CD8-positive, alpha-beta memory T cell (primary cell): ENCODE data around the gene TENT4B. TPM values are rescaled to one million over a fixed set of nuclear protein-coding genes. Genes with fewer than 3 reads are reported as not detected.
A peak's percentile ranks its signal among the peaks of the same experiment; 100 is the strongest.

Source experiments
- CTCF ChIA-PET: fragments of 350-600 bp; sonication (Branson Sonifier 250); formaldehyde crosslinking; loops from one replicate; lab custom pipeline; 2021; ENCODE audit warnings: antibody characterized with exemption; lab: Charles Lee
- POLR2A ChIA-PET: fragments of 350-600 bp; sonication (Branson Sonifier 250); formaldehyde crosslinking; loops from one replicate; lab custom pipeline; 2021; ENCODE audit warnings: antibody characterized with exemption; lab: Charles Lee
- DNase-seq, 5 donors: peaks; one replicate each; pipeline versions ENCODE4 v3.0.0 to v3.0.0-alpha.2; 2020 to 2022; ENCODE audit warnings: mixed read lengths in 1 of 5
- H3K27ac ChIP-seq: one replicate; pipeline ENCODE4 v1.7.0; 2013; ENCODE audit warnings: low read depth, mild to moderate bottlenecking, low read length, moderate library complexity
- H3K27me3 ChIP-seq: 2 replicates; pipeline ENCODE4 v1.7.0; 2013; ENCODE audit warnings: low read length, mild to moderate bottlenecking; ENCODE audit not compliant: insufficient read depth, poor library complexity, severe bottlenecking
- H3K36me3 ChIP-seq: 2 replicates; pipeline ENCODE4 v1.7.0; 2013; ENCODE audit warnings: mild to moderate bottlenecking, low read length, moderate library complexity; ENCODE audit not compliant: insufficient read depth
- H3K4me1 ChIP-seq: 2 replicates; pipeline ENCODE4 v1.7.0; 2013; ENCODE audit warnings: mild to moderate bottlenecking, low read length, moderate library complexity; ENCODE audit not compliant: insufficient read depth
- H3K4me3 ChIP-seq: 2 replicates; pipeline ENCODE4 v1.7.0; 2013; ENCODE audit warnings: mild to moderate bottlenecking, low read length
- H3K9me3 ChIP-seq: 2 replicates; pipeline ENCODE4 v1.7.0; 2013; ENCODE audit warnings: mild to moderate bottlenecking, low read length
- H3K27ac Mint-ChIP-seq, 8 donors: one replicate each; pipeline ENCODE4 v1.8.0; 2020 to 2021; ENCODE audit warnings: mixed read lengths in 8 of 8, mild to moderate bottlenecking in 6 of 8, inconsistent platforms in 3 of 8, moderate library complexity in 3 of 8
- H3K27me3 Mint-ChIP-seq, 2 donors: one replicate each; pipeline ENCODE4 v1.8.0; 2020 to 2021; ENCODE audit warnings: mixed read lengths in 2 of 2, mild to moderate bottlenecking in 1 of 2, moderate library complexity in 1 of 2
- H3K36me3 Mint-ChIP-seq, 3 donors: one replicate each; pipeline ENCODE4 v1.8.0; 2020 to 2021; ENCODE audit warnings: mixed read lengths in 3 of 3, inconsistent platforms in 1 of 3, mild to moderate bottlenecking in 1 of 3
- H3K4me1 Mint-ChIP-seq, 3 donors: one replicate each; pipeline ENCODE4 v1.8.0; 2020 to 2021; ENCODE audit warnings: mixed read lengths in 3 of 3, inconsistent platforms in 1 of 3, mild to moderate bottlenecking in 1 of 3
- H3K4me3 Mint-ChIP-seq, 7 donors: one replicate each; pipeline ENCODE4 v1.8.0; 2020 to 2021; ENCODE audit warnings: mixed read lengths in 7 of 7, mild to moderate bottlenecking in 6 of 7, moderate library complexity in 4 of 7, inconsistent platforms in 2 of 7
- H3K9me3 Mint-ChIP-seq, 5 donors: one replicate each; pipeline ENCODE4 v1.8.0; 2020 to 2022; ENCODE audit warnings: mixed read lengths in 5 of 5, mild to moderate bottlenecking in 3 of 5, moderate library complexity in 2 of 5, inconsistent platforms in 1 of 5
- polyA plus RNA-seq: library from polyadenylated mRNA; unstranded; fragments of 300-500 nt; fragmentation: Illumina TruSeq; gene quantifications from one replicate; pipeline ENCODE4 v1.2.3, GENCODE V29; 2021
- total RNA-seq, 2 experiments: library from RNA; stranded (reverse); gene quantifications; one replicate each; pipeline ENCODE4 v1.2.3, GENCODE V29; 2021

Gene TENT4B
- total and polyA plus RNA-seq, 3 experiments from 2014 or later = 5.6 to 23.0 (median 21.6) TPM

GRCh38 chr16:50263060-50263909 lies 110.2 kb downstream of the TENT4B start:
- H3K4me1 ChIP-seq = peaks cover 25% of the 10 kb centered on the region
- H3K4me3 Mint-ChIP-seq = peak overlapping the region in 1 of 7 donors; percentile 74
- peaks cover 33 to 56% (median 42%) of the 10 kb centered on the region in 3 donors for H3K4me1 Mint-ChIP-seq

DNA sequence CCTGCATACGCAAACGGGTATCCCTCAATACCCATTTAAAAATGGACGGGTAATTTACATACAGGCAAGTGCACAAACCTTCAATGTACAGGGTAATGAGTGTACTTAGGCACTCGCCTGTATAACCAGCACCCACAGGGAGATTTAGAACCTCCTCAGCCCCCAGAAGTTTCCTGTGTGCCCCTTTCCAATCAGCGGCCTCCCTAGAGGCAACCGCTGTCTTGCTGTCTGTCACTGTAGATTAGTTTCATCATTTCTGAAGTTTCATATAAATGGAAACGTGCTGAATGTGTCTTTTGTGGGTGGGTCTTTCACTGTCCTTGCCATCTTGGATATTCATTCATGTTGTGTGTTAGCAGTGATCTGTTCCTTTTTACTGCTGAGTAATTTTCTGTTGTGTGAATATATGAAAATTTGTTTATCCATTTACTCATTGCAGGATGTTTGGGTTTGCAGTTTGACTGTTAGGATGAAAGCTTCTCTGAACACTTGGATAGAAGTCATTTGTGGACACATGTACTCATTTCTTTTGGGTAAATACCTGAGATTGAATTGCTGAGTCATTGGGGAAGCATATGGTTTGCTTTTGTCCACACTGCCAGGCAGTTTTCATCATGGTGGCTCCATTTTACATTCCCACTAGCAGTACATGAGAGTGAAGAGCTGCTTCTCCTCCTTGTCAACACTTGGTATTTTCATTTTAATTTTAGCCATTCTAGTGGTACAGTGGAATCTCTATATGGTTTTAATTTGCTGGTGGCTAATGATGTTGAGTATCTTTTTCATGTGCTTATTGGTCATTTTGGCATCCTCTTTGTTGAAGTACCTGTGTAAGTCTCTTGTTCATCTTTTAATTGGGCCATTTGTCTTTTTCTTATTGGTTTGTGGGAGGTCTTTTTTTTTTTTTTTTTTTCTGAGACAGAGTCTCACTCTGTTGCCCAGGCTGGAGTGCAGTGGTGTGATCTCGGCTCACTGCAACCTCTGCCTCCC lies 111.1 kb downstream of the TENT4B start:
- H3K27ac ChIP-seq = peak overlapping the region; percentile 53
- no peaks in the 10 kb centered on the region for H3K27me3 ChIP-seq
- no peak overlapping the region for H3K4me3 ChIP-seq
- Mint-ChIP-seq H3K4me1 (peaks cover 40 to 64% (median 52%) of the 10 kb centered on the region in 3 donors), H3K27ac (peak overlapping the region in 7 of 8 donors; percentile 4 to 99 (median 38)), H3K27me3 (peaks cover 0 to 1% of the 10 kb centered on the region in 2 donors), H3K9me3 (no peaks in the 10 kb centered on the region), H3K4me3 (peak overlapping the region in 3 of 7 donors; percentile 20 to 66 (median 37)), H3K36me3 (peaks cover 0 to 16% (median 2%) of the 10 kb centered on the region in 3 donors)
- H3K9me3 ChIP-seq = no peaks in the 10 kb centered on the region
- ChIA-PET CTCF (interaction anchor here (0.8 to 6.7 kb wide), 6 partner anchors 10 to 239 kb away, joined by 3 to 40 read pairs (median 3); partner anchors contain the start of gene CNEP1R1), POLR2A (no interaction called here)
- peaks cover 34% of the 10 kb centered on the region for H3K4me1 ChIP-seq
- peak in 1 of 5 donors; percentile 36 for DNase-seq
- no peaks in the 10 kb centered on the region for H3K36me3 ChIP-seq

More at GRCh38 chr16:50263060-50263909, 110.2 kb downstream of the TENT4B start:
- peak overlapping the region in 4 of 8 donors; percentile 5 to 91 (median 58) for H3K27ac Mint-ChIP-seq
- H3K9me3 Mint-ChIP-seq = no peaks in the 10 kb centered on the region
- no peaks in the 10 kb centered on the region for H3K36me3 ChIP-seq
- ChIA-PET CTCF (interaction anchor here (0.8 to 6.7 kb wide), 4 partner anchors 11 to 53 kb away, joined by 3 to 40 read pairs (median 5); no protein-coding TSS in a partner anchor), POLR2A (interaction anchor here (0.5 to 1.0 kb wide), 2 partner anchors 10 to 133 kb away, joined by 3 to 6 read pairs; no protein-coding TSS in a partner anchor)
- H3K27ac ChIP-seq = peak overlapping the region; percentile 53
- no peaks in the 10 kb centered on the region for H3K9me3 ChIP-seq
- peaks cover 0 to 1% of the 10 kb centered on the region in 2 donors for H3K27me3 Mint-ChIP-seq
- no peak overlapping the region for H3K4me3 ChIP-seq
- DNase-seq = peak in 1 of 5 donors; percentile 26
- H3K36me3 Mint-ChIP-seq = peaks cover 0 to 13% (median 0%) of the 10 kb centered on the region in 3 donors
- H3K27me3 ChIP-seq = no peaks in the 10 kb centered on the region

- H3K9me3 ChIP-seq = no peaks in the 10 kb centered on the region
- Mint-ChIP-seq H3K27me3 (peaks cover 0 to 1% of the 10 kb centered on the region in 2 donors), H3K4me3 (peak overlapping the region; percentile 81 to 98 (median 87)), H3K27ac (peak overlapping the region; percentile 87 to 99 (median 96)), H3K9me3 (no peaks in the 10 kb centered on the region), H3K36me3 (peaks cover 0 to 16% (median 2%) of the 10 kb centered on the region in 3 donors), H3K4me1 (peaks cover 48 to 69% (median 62%) of the 10 kb centered on the region in 3 donors)
- DNase-seq = peak in 3 of 5 donors; percentile 35 to 63 (median 47)
- H3K4me1 ChIP-seq = peaks cover 36% of the 10 kb centered on the region
- peak overlapping the region; percentile 2 for H3K4me3 ChIP-seq
- no peaks in the 10 kb centered on the region for H3K27me3 ChIP-seq
- H3K36me3 ChIP-seq = no peaks in the 10 kb centered on the region
- CTCF ChIA-PET = interaction anchor here (0.9 to 6.7 kb wide), 10 partner anchors 9 to 512 kb away, joined by 3 to 40 read pairs (median 6); no protein-coding TSS in a partner anchor
- peak overlapping the region; percentile 89 for H3K27ac ChIP-seq
- POLR2A ChIA-PET = interaction anchor here (2.7 kb wide), 1 partner anchor 9 kb away, joined by 14 read pairs; no protein-coding TSS in a partner anchor
These were observed 112.2 kb downstream of the TENT4B start for GRCh38 chr16:50265260-50265659.

- ChIA-PET CTCF (interaction anchor here (0.9 to 6.7 kb wide), 10 partner anchors 8 to 511 kb away, joined by 3 to 40 read pairs (median 6); no protein-coding TSS in a partner anchor), POLR2A (interaction anchor here (1.1 to 2.7 kb wide), 2 partner anchors 9 to 19 kb away, joined by 4 to 14 read pairs; no protein-coding TSS in a partner anchor)
- Mint-ChIP-seq H3K27ac (peak overlapping the region; percentile 96 to 99 (median 98)), H3K4me3 (peak overlapping the region; percentile 94 to 99 (median 97)), H3K4me1 (peaks cover 54 to 75% (median 68%) of the 10 kb centered on the region in 3 donors), H3K27me3 (peaks cover 0 to 1% of the 10 kb centered on the region in 2 donors), H3K9me3 (no peaks in the 10 kb centered on the region), H3K36me3 (peaks cover 0 to 19% (median 2%) of the 10 kb centered on the region in 3 donors)
- Histone ChIP-seq H3K27ac (peak overlapping the region; percentile 89), H3K36me3 (no peaks in the 10 kb centered on the region), H3K4me1 (peaks cover 42% of the 10 kb centered on the region), H3K27me3 (no peaks in the 10 kb centered on the region), H3K4me3 (peak overlapping the region; percentile 2), H3K9me3 (no peaks in the 10 kb centered on the region)
- DNase-seq = peak in 1 of 5 donors; percentile 32
These were observed 112.7 kb downstream of the TENT4B start for GRCh38 chr16:50265716-50266336.

DNA sequence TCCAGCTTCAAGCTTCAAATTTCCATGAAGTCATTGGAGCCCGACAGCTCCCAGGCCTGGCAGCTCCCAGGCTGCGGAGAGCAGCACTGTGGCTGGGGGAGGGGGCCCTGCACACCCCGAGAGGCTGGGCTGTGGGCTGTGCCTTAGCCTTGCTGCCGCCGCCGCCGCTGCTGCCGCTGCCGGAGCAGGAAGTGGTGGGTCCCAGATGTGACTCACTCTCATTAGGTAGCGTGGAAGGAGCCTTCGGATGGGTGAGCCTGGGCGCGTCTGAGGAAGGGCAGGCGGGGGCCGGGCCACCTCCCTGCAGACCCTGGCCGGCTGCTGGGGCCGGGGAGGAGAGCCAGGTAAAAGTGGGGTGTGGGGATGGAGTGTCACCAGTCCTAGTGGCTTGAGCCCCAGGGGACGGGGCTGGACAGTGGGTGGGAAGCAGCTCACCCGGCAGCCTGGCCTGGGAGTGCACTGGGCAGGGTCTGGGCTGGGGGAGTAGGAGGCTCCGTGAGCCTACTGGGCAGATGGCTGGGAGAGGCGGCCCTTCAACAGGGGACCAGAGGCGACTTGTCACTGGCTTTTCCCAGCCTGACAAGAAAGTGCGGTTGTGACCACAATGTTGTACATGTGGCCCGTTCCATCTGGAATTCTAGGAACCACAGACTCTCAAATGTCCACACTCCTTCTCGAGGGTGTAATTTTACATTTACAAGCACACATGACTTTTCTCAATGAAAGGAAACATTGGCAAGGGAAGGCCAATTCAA lies 113.4 kb downstream of the TENT4B start, which contains the start of gene ADCY7:
TSS of gene ADCY7 (plus strand) at position 215 of the 755 bp plus-strand sequence. CDS start 21,629 bp downstream, outside the sequence.
- H3K4me3 ChIP-seq = peak within 1 kb of the TSS; percentile 98
- peak within 1 kb of the TSS; percentile 89 for H3K27ac ChIP-seq
- ChIA-PET POLR2A (interaction anchor here (0.7 to 2.7 kb wide), 3 partner anchors 8 to 18 kb away, joined by 3 to 14 read pairs (median 4); no protein-coding TSS in a partner anchor), CTCF (interaction anchor here (0.9 to 6.7 kb wide), 7 partner anchors 8 to 510 kb away, joined by 3 to 40 read pairs (median 6); no protein-coding TSS in a partner anchor)
- peaks cover 0 to 24% (median 2%) of the 10 kb centered on the region in 3 donors for H3K36me3 Mint-ChIP-seq
- peaks cover 49% of the 10 kb centered on the region for H3K4me1 ChIP-seq
- no peaks in the 10 kb centered on the region for H3K9me3 ChIP-seq
- H3K36me3 ChIP-seq = no peaks in the 10 kb centered on the region
- peak within 1 kb of the TSS; percentile 96 to 99 (median 98) for H3K27ac Mint-ChIP-seq
- no peaks in the 10 kb centered on the region for H3K9me3 Mint-ChIP-seq
- H3K4me3 Mint-ChIP-seq = peak within 1 kb of the TSS; percentile 94 to 99 (median 97)
- H3K27me3 Mint-ChIP-seq = peaks cover 0 to 1% of the 10 kb centered on the region in 2 donors
- H3K4me1 Mint-ChIP-seq = peaks cover 60 to 81% (median 75%) of the 10 kb centered on the region in 3 donors
- peak; percentile 75 to 90 (median 80) for DNase-seq
- no peaks in the 10 kb centered on the region for H3K27me3 ChIP-seq

DNA sequence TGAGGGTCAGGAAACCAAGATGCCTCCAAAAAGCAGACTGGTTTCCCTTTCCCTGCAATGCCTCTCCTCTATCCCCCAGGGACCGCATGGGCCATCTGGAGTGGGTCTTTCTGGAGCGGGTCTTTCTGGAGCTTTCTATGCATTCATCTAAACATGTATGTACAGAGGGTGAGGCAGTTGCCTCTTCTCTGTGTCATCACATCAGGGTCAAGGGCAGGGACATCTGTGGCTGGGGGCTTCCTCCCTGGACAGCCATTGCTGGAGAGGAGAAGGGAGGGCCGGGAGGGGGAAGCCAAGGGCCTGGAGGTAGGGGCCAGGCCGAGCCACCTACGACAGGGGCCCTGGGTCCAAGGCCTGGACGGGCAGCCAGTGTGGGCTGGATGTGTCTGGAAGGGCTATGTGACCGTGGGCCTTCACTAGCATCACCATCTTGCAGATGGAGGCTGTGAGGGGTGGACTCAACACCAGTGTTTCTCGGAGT lies 114.1 kb downstream of the TENT4B start:
- POLR2A ChIA-PET = interaction anchor here (0.7 to 2.7 kb wide), 3 partner anchors 7 to 15 kb away, joined by 3 to 14 read pairs (median 4); no protein-coding TSS in a partner anchor
- H3K36me3 ChIP-seq = no peaks in the 10 kb centered on the region
- peaks cover 0 to 28% (median 2%) of the 10 kb centered on the region in 3 donors for H3K36me3 Mint-ChIP-seq
- H3K27ac ChIP-seq = peak overlapping the region; percentile 89
- H3K4me3 ChIP-seq = peak overlapping the region; percentile 98
- H3K27ac Mint-ChIP-seq = peak overlapping the region; percentile 96 to 99 (median 98)
- H3K27me3 Mint-ChIP-seq = peaks cover 0 to 1% of the 10 kb centered on the region in 2 donors
- H3K4me1 Mint-ChIP-seq = peaks cover 66 to 88% (median 78%) of the 10 kb centered on the region in 3 donors
- CTCF ChIA-PET = interaction anchor here (1.0 to 3.9 kb wide), 4 partner anchors 12 to 242 kb away, joined by 3 to 25 read pairs (median 5); partner anchors contain the start of gene CNEP1R1
- no peaks in the 10 kb centered on the region for H3K27me3 ChIP-seq
- peaks cover 56% of the 10 kb centered on the region for H3K4me1 ChIP-seq
- no peaks in the 10 kb centered on the region for H3K9me3 Mint-ChIP-seq
- DNase-seq = no peak
- no peaks in the 10 kb centered on the region for H3K9me3 ChIP-seq
- peak overlapping the region; percentile 94 to 99 (median 97) for H3K4me3 Mint-ChIP-seq
